Hematopoietic multipotent progenitor cell treated with erythropoietin and hydrocortisone succinate and interleukin-3 and kit ligand, for 15 days (in vitro differentiated cells): ENCODE results near the gene LRP1B.
"Not testable (repeated sequence)": the region's sequence is repeated elsewhere in the genome, so short reads cannot be mapped to it uniquely, and the experiment has no call there.

ENCODE experiments used
- DNase-seq: peaks from one replicate; pipeline ENCODE4 v3.0.0-alpha.2; 2015; ENCODE audit warnings: low spot score

The LRP1B gene

GRCh38 chr2:140601801-140602200 lies 1529.0 kb downstream of the LRP1B start:
- DNase-seq, result no peak

GRCh38 chr2:140601342-140601741 lies 1529.5 kb downstream of the LRP1B start:
- DNase-seq, result no peak

GRCh38 chr2:140600116-140600515 lies 1530.7 kb downstream of the LRP1B start:
- DNase-seq, result no peak

DNA sequence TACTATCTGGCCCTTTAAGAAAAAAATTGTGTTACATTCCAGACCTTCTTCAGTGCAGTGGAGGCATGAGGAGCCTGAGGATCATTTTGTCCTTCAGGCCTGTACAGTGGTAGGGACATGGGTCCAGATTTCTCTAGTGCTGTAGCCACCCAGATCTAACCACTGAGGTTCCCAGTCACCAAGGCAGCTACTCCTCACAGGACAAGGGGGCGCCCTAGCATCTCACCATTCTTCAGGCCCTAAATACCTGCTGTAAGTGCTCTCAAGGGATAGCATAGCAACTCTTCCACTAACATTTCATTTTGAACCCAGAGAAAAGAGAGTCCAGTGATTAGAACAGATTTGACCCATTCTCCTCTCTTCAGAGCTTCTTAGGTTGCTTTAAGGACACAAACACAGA lies 1533.0 kb downstream of the LRP1B start:
- no peak for DNase-seq

- DNase-seq, result no peak
These were observed 1533.6 kb downstream of the LRP1B start for GRCh38 chr2:140597205-140597604.

DNA sequence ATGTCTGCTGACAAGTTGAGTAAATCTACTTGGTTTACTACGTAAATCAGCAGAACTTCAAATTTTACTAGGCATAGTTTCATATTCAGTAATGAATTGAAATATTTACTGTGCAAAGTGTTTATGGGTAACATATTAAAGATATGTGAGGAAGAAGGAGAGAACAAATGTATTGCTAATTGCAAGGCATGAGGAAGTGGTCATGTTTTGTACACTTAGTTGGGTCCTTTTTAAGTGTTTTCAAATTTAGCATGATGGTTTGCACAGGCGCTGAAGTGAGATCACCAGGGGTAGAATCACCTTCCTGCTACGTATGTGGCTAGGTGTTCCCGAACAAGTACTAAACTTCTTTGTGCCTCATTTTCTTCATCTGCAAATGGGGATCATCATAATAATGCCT lies 1534.4 kb downstream of the LRP1B start:
- no peak for DNase-seq

- no peak for DNase-seq
These were observed 1535.7 kb downstream of the LRP1B start for GRCh38 chr2:140595107-140595506.

GRCh38 chr2:140593132-140593531 lies 1537.7 kb downstream of the LRP1B start:
- DNase-seq, result no peak

- DNase-seq, result no peak
These were observed 1541.1 kb downstream of the LRP1B start for GRCh38 chr2:140589696-140590095.

- no peak for DNase-seq
These were observed 1541.5 kb downstream of the LRP1B start for GRCh38 chr2:140589273-140589672.

- no peak for DNase-seq
These were observed 1544.4 kb downstream of the LRP1B start for GRCh38 chr2:140586379-140586778.

DNA sequence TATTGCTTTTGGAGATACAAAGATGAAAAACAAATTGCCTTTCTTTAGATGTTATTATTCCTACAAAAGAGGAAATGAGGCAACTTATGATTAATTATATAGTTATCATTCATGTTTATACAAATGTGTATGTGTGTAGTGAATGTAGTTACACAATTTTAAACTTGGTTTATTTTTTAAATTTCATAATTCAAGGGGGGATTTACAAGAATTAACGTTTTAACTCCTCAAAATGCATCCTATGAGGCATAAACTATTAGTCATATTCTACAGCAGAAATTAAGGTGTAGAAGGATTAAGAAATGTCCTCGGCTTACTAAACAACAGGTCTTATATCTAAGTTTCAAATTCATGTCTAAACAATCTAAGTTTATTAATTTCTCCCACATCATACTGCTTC lies 1545.8 kb downstream of the LRP1B start:
- DNase-seq, result no peak

DNA sequence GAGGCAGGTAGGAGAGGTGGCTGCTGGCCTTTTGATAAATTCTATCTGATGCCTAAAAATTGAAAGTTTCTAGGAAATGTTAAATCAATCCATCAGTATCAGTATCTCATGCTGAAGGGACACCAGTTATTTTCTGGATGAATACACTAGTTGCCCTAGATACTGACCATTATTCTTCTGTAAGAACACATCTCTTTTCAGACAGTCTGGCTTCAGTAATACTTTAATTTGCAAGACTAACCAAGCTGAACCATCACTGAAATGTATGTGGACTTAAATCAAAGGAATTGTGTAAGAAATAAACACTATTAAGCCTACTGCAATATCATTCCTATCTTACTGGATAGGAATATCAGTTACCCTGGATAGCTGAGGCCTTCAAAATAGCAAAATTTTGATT lies 1546.3 kb downstream of the LRP1B start:
- no peak for DNase-seq

DNA sequence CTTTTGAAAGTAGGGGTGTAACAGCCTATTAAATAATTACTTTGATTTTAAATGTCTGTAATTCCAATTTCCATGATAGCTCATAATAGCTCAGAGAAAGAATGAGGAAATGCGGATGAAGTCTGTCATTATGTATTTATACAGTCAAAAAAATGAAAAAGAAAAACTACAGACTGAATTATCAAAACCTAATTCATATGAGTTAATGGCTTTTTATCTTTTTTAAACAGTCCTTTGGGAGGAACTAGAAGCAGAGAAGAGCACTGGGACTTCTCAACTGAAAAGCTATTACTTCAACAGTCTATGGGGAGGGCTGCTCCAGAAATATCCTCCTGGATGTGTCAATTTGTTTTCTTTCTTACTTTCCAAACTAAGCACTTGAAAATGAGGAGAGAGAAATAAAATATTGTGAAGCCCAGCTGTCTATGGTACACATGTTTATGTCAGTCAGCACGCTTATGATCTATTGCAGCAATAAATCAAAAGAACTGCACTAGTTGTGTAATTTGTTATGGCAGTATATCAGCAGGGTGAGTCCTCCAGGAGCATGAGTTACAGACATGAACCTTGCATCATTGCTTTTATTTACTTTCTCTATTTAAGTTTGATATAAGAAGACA lies 1550.2 kb downstream of the LRP1B start:
- DNase-seq, result no peak

DNA sequence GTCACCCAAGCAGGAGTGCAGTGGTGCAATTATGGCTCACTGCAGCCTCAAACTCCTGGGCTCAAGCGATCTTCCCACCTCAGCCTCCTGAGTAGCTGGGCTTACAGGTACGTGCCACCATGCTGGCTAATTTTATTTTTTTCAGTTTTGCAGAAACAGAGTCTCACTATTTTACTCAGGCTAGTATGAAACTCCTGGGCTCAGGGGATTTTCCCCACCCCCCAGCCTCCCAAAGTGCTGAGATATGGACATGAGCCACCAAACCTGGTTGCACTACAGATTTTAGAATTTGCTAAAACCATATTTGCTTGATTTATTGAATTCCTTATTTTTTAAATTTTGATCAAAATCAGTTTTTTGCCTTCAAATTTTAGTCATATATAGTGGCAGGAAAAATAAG lies 1553.4 kb downstream of the LRP1B start:
- DNase-seq, result no peak

- no peak for DNase-seq
These were observed 1563.1 kb downstream of the LRP1B start for GRCh38 chr2:140567734-140568133.

GRCh38 chr2:140565756-140566155 lies 1565.1 kb downstream of the LRP1B start:
- no peak for DNase-seq

GRCh38 chr2:140555701-140556100 lies 1575.1 kb downstream of the LRP1B start:
- no peak for DNase-seq

DNA sequence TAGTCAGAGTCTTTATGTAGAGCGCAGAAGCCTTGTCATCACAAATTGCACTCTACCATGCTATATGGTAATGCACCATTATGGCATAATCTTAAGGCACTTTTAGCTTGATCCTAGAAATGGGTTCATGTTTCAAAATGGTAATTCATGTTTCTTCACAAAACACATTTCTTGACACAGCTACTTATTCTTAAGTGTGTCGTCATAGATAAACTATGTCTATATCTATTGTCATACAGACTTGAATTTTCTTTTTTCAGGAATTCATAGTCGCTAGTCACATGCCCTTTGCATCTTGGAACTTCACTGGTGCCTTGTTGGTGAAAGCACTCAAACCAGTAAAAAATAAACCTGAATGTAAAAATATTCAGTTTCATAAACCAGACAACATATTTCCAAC lies 1578.2 kb downstream of the LRP1B start:
- DNase-seq, result no peak

DNA sequence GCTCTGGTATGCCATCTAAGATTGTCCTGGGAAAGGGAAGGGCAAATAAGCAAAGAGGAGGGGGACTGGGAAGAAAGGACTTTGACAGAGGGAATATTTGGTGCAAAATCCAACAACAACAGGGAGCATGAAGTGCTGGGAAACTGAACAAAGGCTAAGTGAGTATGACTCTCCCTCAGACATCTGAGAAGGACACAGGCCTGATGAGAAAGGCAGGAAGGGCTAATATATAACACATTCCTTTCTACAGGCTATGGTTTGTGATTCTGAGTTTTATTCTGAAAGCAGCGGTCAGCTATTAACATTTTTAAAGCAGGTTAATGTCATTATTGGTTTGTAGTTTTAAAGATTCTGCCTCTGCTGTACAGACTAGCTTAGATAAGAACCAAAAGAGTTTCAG lies 1579.5 kb downstream of the LRP1B start:
- DNase-seq, result no peak

DNA sequence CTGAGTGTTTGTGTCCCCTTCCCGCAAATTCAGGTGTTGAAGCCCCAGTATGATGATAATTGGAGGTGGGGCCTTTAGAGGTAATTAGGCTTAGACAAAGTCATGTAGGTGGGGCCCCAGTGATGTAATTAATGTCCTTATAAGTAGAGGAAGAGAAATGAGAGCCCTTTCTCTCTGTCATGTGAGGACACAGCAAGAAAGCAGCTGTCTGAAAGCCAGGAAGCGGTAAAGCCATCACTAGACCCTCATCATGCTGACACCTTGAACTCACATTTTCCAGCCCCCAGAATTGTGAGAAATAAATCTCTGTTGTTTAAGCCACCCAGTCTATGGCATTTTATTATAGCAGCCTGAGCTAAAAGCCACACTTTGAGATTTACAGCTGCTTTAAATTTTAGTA lies 1580.0 kb downstream of the LRP1B start:
- no peak for DNase-seq

- DNase-seq, result not testable (repeated sequence)
These were observed 1586.0 kb downstream of the LRP1B start for GRCh38 chr2:140544769-140545168.

DNA sequence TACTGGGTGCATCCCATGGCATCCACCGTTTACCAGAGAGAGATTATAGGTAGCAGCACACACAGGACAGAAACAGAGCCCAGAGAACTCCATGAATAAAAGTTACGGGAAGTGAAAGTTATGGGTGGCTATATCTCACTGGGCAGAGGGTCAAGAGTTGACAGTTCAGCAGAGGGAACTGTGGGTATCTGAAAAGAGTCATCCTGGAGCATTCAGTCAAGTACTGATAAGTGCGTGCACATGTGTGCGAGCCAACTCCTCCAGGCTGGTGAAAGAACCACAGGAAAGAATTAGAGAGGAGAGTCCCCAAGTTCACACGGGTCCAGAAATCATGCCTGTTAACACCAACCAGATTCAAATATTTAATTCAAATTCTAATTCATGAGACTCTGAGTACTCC lies 1588.2 kb downstream of the LRP1B start:
- no peak for DNase-seq

GRCh38 chr2:140539242-140539875 lies 1591.5 kb downstream of the LRP1B start:
- DNase-seq, result no peak
